Stimulated activated CD4-positive, alpha-beta T cell treated with anti-CD3 and anti-CD28 coated beads, Interleukin-1b, Interleukin-23, amount 100 ng/mL, for 24 hours (primary cell): ENCODE data around the gene S100A1.

Experiments
- DNase-seq, 4 experiments: peaks; one replicate each; pipeline ENCODE4 v3.0.0-alpha.2; 2020; ENCODE audit warnings: low read depth in 4 of 4, low spot score in 1 of 4

S100A1 gene

DNA sequence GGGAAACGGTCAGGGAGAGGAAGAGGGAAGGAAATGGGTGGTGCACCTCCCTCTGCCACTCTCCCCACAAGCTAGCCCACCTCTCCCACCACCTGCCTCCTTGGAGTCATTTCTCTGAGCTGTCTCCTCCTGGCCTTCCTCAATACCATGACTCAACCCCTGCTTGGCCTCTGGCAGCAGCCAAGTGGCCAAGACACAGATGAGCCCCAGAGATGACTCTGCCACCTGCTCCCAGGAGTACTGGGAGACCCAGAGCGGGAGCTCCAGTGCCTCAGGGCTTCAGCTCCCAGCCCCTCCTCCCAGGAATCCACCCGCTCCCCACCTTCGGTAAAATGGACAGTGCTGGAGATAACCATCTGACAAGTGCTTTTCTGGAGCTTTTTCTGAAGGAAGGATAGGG is 17.9 kb upstream of the S100A1 start:
- DNase-seq, result no peak

DNA sequence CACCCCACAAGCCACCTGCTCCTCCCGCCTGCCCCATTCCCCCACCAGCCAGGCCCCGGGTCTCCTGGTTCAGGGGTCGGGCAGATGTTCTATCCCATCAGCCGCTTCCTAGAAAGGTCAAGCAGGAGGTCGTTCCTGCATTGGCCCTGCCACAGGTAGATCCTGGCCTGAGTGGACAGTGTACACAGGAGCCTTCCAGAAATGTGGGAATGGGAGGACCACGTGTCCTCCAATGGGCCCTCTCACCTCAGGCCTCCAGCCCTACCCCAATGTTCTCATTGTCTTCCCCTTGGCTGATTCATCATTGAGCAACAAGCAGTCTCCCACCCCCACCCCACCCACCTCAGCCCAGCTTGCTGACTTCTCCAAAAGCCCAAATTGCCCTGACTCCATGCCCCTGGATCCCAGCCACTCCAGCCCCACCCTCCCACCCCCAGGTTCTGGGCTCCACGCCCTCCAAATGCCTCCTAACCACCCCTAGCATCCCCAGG is 17.4 kb upstream of the S100A1 start:
- DNase-seq, result no peak

DNA sequence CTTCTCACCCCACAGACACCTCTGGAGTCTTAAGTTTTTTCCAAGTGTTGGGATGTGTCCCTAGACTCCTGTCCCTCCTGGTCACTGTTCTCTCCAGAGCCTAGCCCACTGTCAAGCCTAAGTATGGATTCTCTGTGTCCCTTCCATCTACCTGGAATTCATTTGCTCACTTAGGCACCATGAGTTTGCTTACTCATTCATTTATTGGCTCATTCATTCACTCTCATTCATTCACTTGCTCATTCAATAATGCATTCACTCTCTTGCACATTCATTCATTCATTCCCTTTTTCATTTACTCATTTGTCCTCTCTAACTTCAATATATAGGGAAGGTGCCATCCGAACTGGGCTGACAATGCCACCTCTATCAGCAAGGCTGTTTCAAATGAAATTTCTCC is 16.9 kb upstream of the S100A1 start:
- DNase-seq, result no peak

DNA sequence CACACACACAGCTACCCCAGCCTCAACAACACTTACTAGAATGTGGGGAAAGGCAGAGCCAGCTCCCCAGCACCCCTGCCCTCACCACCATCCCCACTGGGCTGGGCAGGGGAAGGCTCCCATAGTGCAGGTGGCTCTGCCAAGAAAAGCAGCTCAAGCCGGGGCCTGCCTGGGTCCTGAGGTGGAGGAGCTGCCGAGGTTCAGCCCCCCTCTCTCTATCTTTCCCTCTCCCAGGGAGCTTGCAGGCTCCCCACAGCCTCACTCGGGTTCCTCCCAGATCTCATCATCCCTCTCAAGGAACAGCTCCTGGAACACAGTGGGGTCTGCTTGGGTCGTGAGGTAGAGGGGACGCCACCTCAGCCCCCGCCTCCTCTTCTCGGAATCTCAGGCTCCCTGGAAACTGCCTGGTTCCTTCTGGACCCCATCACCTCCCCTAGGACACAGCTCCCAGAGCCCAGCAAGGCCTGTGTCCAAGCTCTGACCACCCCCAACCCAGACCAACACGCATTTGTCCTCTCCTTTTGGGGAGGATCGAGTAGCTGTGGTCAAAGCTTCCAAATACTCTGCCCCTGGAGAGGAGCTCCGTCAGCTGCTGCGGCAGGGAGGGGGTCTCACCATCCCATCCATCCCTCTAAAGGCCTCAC is 16.0 kb upstream of the S100A1 start:
- DNase-seq, result no peak

DNA sequence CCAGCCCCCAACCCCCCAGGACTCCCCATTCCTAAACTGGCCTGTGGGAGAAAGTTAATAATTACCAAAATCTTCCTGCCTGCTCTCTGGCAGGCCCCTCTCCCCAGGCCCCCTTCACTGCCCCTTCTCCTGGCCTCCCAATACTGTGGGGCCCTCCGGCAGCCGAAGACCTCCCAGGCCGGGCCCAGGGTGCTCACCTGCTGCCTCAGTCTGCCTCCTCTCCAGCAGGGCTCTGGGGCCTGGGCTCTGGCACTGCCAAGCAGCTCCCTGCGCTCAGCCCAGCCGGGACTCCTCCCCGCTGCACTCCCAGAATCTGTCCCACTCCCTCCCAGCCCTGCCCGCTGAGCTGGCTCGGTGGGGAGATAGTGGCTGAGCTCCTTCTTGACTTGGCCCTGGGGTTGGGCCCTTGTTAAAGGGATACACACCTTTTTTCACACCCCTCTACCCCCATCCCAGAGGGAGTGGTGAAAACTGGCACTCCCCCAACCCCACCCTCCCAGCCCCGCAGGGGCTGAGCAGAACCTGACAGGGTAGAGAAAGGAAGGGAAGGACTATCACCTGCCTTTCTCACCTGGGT is 15.4 kb upstream of the S100A1 start, which contains the start of gene S100A16:
TSS of gene S100A16 (minus strand) at position 383 of the 577 bp plus-strand sequence. CDS start 4,986 bp downstream, outside the sequence.
- no peak for DNase-seq

DNA sequence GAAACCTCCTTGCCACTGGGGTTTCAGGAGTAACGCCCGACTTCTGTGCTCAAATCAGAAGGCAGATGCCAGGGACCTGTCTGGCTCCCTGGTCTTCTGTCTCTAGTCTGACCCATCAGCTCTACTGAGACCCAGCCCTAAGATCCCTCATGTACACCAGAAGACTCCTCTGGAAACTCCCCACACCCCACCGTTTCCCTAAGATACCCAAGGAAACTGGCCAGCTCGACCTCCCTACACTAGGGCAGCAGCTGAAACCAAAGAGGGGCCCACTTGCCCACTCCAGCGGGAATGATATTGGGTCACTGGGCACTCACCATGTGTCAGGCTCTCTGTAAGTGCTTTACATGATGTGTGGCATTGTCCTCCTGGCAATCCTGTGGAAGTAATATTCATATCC is 14.8 kb upstream of the S100A1 start:
- no peak for DNase-seq

DNA sequence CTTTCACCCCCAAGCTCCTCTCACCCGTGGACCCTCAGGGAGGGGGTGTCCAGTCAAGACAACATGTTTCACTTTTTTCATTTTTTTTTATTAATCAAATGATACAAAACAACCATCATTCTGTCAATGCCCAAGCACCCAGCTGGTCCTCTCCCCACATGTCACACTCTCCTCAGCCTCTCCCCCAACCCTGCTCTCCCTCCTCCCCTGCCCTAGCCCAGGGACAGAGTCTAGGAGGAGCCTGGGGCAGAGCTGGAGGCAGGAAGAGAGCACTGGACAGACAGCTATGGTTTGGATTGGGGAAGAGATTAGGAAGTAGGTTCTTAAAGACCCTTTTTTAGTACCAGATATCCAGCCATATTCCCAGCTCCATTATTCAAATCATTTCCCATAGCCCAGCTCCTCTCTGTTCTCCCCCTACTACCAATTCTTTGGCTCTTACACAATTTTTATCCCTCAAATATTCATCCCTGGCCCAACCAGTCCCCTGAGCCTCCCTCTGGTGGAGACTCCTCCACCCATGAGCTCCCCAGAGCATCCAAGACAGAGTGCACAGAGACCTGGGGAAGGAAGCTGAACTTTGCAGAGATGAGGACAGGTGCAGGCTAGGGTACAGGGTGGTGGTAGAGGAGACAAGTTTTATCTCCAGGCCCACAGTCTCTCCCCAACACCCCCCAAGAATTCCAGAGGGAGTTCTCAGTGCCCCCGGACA is 13.9 kb upstream of the S100A1 start:
- no peak for DNase-seq

DNA sequence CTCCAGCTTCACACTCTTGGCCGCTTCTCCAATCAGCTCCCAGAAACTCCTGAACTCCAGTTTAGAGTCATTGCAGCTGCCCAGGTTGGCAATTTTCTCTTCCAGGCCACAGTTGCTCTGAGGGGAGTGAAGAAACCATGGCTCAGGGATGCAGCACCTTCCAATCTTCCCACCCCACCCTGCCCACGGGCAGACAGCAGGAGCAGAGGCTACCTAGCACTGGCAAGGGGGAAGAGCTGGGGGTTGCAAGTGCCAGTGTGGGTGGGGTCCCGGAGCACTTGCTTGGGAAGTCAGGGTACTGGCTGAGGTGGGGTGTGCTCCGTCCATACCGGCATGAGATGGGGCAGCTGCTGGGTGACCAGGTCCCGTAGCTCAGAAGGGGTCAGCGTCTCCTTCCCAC is 13.3 kb upstream of the S100A1 start:
- no peak for DNase-seq

DNA sequence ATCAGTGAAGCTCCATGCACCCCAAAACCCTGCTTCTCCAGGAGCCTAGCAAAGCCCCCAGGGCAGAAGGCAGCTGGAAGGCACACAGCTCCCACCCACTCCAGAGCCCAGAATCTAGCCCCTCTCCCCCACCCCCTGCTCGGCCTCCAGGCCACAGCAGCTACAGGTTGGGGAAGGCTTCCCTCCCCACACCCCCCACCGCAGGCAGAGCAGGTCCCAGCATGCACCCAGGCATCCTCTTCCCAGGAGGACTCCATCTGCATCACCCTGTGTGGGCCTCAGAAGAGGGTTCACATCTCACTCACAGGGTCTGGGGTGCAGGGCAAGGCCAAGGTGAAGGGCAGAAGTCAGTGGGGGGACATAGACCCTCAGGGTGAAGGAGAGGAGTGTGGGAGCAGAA is 12.8 kb upstream of the S100A1 start:
- DNase-seq, result no peak

DNA sequence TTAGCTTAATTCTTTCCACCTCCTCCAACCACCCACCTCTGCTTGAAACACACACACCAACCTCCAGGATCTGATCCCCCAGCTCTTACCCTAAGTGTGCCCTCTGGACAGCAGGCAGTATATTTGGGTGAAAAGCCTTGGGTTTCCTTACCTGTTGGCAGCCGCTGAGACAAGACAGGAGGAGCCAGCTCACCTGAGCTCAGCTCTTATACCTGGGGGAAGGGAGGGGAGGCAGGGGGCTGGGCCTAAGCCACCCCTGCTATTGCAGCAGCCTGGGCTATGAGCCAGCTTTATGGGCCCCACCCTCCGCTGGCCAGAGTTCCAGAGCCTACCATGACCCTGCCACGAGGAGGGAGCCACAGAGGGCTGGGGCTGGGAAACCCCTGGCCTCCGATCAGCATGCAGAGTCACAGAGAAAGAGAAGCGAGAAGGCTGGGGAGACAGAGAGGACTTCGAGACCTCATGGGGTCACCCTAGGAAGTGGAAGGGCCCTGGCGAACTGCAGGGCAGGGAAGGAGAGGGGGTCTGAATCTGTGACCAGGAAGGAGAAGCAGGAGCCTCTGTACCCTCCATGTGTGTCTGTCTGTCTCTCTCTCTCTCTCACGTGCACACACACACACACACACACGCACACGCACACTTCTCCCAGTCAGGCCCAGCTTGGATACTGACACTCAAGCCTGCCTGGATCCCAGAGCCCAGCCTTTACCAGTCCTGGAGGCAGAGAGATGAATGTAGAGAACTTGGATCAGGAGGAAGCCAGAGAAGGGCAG is 11.9 kb upstream of the S100A1 start, which contains the start of gene S100A14:
TSS of gene S100A14 (minus strand) at position 182 of the 773 bp plus-strand sequence. CDS start 467 bp downstream, outside the sequence.
- no peak for DNase-seq

DNA sequence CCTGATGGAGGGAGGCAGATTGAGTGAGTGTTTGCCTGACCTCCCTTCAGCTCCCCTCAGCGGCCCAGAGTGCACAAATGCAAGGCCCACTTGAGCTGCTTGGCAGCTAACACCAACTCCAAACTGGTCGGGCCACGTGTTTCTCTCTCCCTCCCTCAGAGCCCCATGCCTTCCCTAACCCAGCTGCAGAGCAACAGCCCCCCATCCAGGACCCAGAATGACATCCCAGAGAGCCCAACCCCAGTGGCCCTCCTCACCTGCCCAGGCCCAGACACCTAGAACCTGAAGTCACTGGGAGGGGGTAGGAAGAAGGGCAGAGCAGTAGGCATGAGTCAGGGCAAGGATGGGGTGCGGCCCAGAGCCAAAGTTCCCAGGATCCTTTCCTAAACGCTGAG is 11.3 kb upstream of the S100A1 start:
- no peak for DNase-seq

DNA sequence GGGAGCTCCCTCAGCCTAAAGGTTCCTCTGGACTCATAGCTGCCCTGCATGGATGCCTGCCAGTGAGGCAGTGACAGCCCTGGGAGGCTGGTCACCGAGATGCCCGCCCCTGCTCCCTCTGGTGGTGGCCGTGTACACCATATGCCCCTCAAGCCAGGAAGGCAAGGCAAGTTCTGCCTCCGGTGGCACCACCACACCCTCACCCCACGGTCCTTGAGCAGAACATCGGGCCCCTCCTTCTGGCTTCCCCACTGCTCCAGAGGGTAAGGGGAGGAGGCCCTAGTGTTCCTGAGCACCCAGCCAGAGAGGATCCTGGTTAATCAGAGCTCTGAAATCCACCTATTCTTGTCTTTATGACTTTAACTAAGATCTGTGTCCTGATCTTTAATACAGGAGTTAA is 10.6 kb upstream of the S100A1 start:
- DNase-seq, result peak in 2 of 4 experiments; percentile 13 to 59

DNA sequence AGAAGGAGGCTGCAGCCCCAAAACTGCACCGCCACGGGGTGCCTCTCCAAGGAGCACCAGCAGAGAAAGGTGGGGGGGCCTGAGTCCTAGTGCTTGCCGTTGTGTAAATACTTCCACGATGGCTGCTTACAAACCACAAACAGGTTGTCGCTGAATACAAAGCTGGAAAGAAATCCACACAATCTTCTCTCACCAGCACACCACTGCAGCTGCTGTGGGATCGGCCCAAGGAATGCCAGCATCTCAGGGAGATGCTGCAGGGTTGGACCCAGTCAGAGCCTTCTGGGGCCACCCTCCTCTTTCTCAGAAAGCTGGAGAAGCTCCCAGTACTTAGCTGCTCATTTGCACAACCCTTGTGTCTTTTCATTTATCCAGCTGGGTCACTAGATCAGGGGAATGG is 9.1 kb upstream of the S100A1 start:
- DNase-seq, result no peak

DNA sequence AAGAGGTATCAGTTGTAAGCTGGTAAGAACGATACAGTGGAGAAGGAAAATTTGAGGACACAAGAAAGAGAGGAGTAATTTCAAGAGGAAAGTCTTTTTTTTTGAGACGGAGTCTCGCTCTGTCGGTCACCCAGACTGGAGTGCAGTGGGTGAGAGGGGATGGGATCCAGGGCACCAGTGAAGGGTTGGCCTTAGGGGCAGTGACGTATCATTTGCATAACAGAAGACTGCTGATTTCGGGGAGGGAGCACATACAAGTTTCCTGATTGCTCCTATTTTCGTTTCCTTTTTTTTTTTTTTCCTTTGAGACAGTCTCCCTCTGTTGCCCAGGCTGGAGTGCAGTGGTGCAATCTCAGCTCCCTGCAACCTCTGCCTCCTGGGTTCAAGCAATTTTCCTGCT is 5.1 kb upstream of the S100A1 start:
- no peak for DNase-seq

DNA sequence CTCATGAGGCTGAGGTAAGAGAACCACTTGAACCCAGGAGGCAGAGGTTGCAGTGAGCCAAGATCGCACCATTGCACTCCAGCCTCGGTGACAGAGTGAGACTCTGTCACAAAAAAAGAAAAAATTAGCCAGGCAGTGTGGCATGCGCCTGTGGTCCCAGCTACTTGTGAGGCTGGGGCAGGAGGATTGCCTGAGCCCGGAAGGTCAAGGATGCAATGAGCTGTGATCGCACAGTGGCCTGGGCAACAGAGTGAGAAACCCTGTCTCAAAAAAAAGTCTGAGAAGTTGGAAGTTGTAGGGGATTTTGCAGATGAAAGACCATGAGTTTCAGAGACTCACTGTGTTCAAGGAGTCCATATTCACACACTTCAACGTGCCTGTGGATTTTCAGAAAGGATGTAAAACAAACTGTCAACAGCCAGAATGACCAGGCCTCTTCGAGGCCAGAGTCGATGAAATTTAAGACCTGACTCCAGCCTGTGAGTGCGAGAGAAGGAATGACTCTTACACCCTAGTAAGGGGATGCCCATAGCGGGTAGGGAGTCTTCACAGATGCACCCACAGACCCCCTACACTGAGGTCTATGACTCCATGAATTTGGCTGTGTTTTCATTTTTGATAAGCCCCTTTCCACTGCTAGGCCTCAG is 3.1 kb upstream of the S100A1 start:
- no peak for DNase-seq

DNA sequence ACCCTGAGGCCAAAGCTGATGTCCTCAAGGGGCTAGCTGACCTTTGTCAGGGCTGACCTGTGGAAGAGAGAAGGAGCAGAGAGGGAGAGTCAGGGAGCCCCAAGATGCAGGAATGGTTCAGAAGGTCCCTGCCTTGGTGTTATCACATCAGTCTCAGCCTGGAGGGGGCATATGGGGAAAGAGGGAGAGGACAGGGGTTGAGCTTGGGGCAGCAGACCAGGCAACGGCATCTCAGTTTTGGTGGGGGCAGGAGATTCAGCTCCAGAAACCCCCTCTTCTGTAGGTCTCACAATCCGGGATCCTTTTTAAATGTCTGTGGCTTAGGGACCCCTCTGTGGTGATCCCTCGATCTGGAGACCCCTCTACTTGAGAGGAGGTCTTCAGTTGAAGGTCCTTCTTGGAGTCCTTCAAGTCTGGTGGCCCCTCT is 1.7 kb upstream of the S100A1 start:
- no peak for DNase-seq

DNA sequence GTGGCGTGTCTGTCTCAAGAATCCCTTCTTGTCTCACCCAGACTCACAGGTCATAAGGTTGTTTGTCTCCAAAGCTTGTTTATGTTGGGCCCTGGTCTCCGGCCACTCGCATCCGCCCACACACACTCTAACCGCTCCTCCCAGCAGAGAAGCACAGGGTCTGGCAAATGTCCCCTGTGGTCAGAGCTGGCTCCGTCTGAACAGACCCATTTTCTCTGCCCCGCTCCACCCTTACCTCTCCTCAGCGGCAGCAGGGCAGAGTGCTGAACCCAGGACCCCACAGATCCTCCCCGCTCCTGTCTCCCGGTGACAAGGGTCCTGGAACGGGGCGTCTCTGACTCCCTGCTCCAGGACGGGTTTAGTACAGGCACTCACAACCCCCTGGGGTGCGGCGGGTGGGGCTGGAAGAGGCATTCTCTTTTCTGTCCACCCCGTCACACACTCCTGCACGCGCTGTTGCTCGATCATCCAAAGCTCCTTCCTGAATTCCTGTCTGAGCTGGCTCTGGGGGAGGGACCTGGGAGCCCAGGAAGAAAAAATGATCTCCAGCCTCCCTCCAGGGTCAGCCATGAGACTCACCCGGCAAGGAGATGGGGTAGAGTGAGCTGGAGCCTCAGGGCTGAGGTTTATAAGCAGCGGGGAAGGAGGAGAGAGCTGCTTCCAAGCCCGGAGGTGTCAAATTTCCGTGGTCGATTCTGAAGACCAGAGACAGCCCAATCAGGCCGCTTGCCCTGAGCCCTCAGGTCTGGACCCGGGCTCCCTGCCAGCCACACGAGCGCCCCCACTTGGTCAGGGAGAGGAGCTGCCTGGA is 1.1 kb upstream of the S100A1 start, which contains the start of gene S100A13:
TSS of gene S100A13 (minus strand) at position 602 of the 811 bp plus-strand sequence. CDS start 1,033 bp downstream, outside the sequence.
- no peak for DNase-seq

DNA sequence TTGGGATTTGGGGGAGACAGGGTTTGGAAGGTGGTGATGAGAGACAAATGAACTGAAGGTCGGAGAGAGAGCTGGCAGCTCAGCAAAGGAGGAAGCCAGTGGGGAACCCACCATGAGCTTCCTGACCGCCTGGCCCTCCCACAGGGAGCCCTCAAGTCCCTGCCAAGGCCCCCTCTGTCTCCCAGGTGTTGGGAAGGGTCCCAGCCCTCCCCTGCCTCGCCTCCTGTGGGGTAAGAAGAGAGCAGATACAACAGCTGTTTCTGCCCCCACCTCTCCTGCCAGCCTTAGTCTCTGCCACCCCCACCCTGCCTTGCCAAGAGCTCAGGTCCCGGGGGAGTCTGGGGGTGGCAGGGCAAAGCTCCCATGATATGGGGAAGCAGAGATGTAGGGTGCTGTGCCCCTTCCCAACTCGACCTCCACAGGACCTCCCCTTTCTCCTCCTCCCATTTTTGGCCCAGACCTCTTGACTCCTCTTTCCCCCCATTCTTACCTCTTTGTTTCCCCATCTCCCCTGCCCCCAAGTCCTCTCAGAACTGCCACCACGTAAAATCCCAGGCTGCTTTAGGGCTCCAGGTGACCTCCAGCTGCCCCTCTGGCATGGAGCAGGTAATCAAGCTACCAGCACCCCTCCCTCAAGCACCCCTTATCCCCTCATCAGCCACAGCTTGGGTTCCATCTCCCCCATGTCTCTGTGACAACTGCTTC is 556 bp downstream of the S100A1 start:
- no peak for DNase-seq

DNA sequence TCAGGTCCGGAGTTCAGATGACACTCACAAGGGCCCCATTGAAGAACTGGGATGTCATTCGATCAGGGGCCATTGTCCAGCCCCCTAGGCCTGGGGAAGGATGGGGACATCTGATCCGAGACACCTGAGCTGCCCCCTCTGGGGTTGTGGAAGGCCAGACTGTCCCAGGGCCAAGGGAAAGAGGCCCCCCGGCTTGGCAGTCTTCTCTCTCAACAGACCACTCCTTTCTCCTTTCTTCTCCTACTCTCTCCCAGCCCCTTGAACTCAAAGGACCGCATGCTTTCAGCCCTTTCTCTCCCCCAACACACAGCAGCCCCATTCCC is 1.1 kb downstream of the S100A1 start:
- no peak for DNase-seq
